WTC11 (cell line): ENCODE measurements around the gene MYOF. TPM values are rescaled to one million over a fixed set of nuclear protein-coding genes. Genes with fewer than 3 reads are reported as not detected.

ENCODE experiments used
- ATAC-seq: fragments of 200-7000 bp; cut with Tn5 transposase; 2 replicates; pipeline ENCODE4 v1.10.0; 2021; ENCODE audit warnings: mild to moderate bottlenecking, moderate library complexity
- CTCF ChIA-PET: fragments of 300-600 bp; sonication (Branson Sonifier 250); formaldehyde crosslinking; loops from one replicate; lab custom pipeline; 2021; ENCODE audit warnings: antibody characterized with exemption; lab: Charles Lee
- POLR2A ChIA-PET: fragments of 350-600 bp; sonication (Branson Sonifier 250); formaldehyde crosslinking; loops from one replicate; lab custom pipeline; 2021; ENCODE audit warnings: antibody characterized with exemption; lab: Charles Lee
- DNase-seq: peaks from one replicate; pipeline ENCODE4 v3.0.0; 2021; ENCODE audit warnings: low spot score
- H3K27ac Mint-ChIP-seq: 2 replicates; pipeline ENCODE4 v1.8.0; 2021; ENCODE audit warnings: mixed read lengths
- H3K27me3 Mint-ChIP-seq: 2 replicates; pipeline ENCODE4 v1.8.0; 2021; ENCODE audit warnings: low read depth, mild to moderate bottlenecking, moderate library complexity, mixed read lengths
- H3K36me3 Mint-ChIP-seq: 2 replicates; pipeline ENCODE4 v1.8.0; 2021; ENCODE audit warnings: mixed read lengths
- H3K4me1 Mint-ChIP-seq: 2 replicates; pipeline ENCODE4 v1.8.0; 2022; ENCODE audit warnings: mixed read lengths
- H3K4me3 Mint-ChIP-seq: 2 replicates; pipeline ENCODE4 v1.8.0; 2021; ENCODE audit warnings: mild to moderate bottlenecking, moderate library complexity, mixed read lengths
- H3K9me3 Mint-ChIP-seq: 2 replicates; pipeline ENCODE4 v1.8.0; 2021; ENCODE audit warnings: mixed read lengths
- EMX1 ChIP-seq: fragments of 250-450 bp; sonication (Bioruptor Pico); IDR thresholded peaks from 2 replicates; pipeline ENCODE4 v1.8.0; 2021; ENCODE audit warnings: mild to moderate bottlenecking
- ESRRA ChIP-seq: sonication (generic); formaldehyde crosslinking; IDR thresholded peaks from 2 replicates; pipeline ENCODE4 v1.8.1; 2022; ENCODE audit warnings: mild to moderate bottlenecking, missing genetic modification reagents, borderline replicate concordance
- HMGA2 ChIP-seq: fragments of 250-450 bp; sonication (Bioruptor Pico); IDR thresholded peaks from 2 replicates; pipeline ENCODE4 v1.4.0; 2021; ENCODE audit warnings: mild to moderate bottlenecking, moderate library complexity
- MAX ChIP-seq: sonication (generic); formaldehyde crosslinking; IDR thresholded peaks from 2 replicates; pipeline ENCODE4 v1.8.0; 2022; ENCODE audit warnings: mild to moderate bottlenecking, missing genetic modification reagents
- SOX15 ChIP-seq: fragments of 250-450 bp; sonication (Bioruptor Pico); IDR thresholded peaks from 2 replicates; pipeline ENCODE4 v1.9.0; 2021; ENCODE audit warnings: mild to moderate bottlenecking
- SP1 ChIP-seq: sonication (generic); formaldehyde crosslinking; conservative IDR thresholded peaks from 2 replicates; pipeline ENCODE4 v1.8.1; 2022; ENCODE audit warnings: missing genetic modification reagents
- TEAD4 ChIP-seq: sonication (generic); formaldehyde crosslinking; IDR thresholded peaks from 2 replicates; pipeline ENCODE4 v1.8.0; 2022; ENCODE audit warnings: mild to moderate bottlenecking, missing genetic modification reagents
- ZNF138 ChIP-seq: sonication (generic); formaldehyde crosslinking; conservative IDR thresholded peaks from 2 replicates; pipeline ENCODE4 v1.8.1; 2022; ENCODE audit warnings: mild to moderate bottlenecking, moderate library complexity, missing genetic modification reagents
- total RNA-seq: library from RNA; stranded (reverse); gene quantifications from 3 replicates; pipeline ENCODE4 v1.2.3, GENCODE V29; 2021
- TF ChIP-seq, protein P1 (sequence below): sonication (generic); formaldehyde crosslinking; IDR thresholded peaks from 2 replicates; pipeline ENCODE4 v1.8.0; 2022; ENCODE audit warnings: mild to moderate bottlenecking, missing genetic modification reagents
- TF ChIP-seq, protein P2 (sequence below): fragments of 200-600 bp; IDR thresholded peaks from 2 replicates; pipeline ENCODE4 v1.8.0; 2022; ENCODE audit warnings: antibody characterized with exemption
- TF ChIP-seq, protein P3 (sequence below): sonication (generic); formaldehyde crosslinking; conservative IDR thresholded peaks from 2 replicates; pipeline ENCODE4 v1.8.1; 2022; ENCODE audit warnings: mild to moderate bottlenecking, missing genetic modification reagents

MYOF gene
- total RNA-seq, 1 experiment from 2014 or later, result 1.8 TPM

DNA sequence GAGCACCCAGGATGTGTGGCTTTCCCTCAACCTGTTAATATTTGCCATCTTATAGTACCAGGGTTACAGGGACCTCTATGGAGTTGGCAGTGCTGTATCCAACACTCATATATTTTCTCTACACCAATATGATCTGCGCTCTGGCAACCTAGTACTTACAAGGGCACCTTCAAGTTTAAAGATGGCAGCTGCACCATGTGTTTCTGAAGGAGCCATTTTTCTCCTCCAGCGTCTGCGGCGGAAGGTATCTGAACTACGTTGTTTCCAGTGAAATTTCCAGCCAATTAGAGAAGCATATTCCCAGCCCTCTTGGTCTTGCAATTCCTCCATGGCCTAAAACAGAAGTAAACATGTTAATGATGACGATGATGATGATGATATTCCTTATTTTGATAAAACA lies 125.6 kb downstream of the MYOF start:
- no peak for DNase-seq
- H3K36me3 Mint-ChIP-seq, result no peaks in the 10 kb centered on the region
- POLR2A ChIA-PET, result no interaction called here
- peaks cover 18% of the 10 kb centered on the region for H3K4me1 Mint-ChIP-seq
- H3K27me3 Mint-ChIP-seq, result peaks cover 3% of the 10 kb centered on the region; the same call in 1 of the 2 replicates
- no peak overlapping the region for H3K27ac Mint-ChIP-seq
- H3K9me3 Mint-ChIP-seq, result peaks cover 4% of the 10 kb centered on the region; the same call in 1 of the 2 replicates
- H3K4me3 Mint-ChIP-seq, result no peak overlapping the region
- ATAC-seq, result no peak
- CTCF ChIA-PET, result interaction anchor here (1.7 to 1.9 kb wide), 3 partner anchors 126 to 277 kb away, joined by 5 to 19 read pairs (median 15); partner anchors contain the start of gene MYOF
- TF ChIP-seq HMGA2 (CRISPR knock-in tag), result no peak
- TF ChIP-seq TEAD4 (CRISPR knock-in tag), result no peak
- no peak for TF ChIP-seq ZNF138 (CRISPR knock-in tag)
- TF ChIP-seq, protein P1, sequence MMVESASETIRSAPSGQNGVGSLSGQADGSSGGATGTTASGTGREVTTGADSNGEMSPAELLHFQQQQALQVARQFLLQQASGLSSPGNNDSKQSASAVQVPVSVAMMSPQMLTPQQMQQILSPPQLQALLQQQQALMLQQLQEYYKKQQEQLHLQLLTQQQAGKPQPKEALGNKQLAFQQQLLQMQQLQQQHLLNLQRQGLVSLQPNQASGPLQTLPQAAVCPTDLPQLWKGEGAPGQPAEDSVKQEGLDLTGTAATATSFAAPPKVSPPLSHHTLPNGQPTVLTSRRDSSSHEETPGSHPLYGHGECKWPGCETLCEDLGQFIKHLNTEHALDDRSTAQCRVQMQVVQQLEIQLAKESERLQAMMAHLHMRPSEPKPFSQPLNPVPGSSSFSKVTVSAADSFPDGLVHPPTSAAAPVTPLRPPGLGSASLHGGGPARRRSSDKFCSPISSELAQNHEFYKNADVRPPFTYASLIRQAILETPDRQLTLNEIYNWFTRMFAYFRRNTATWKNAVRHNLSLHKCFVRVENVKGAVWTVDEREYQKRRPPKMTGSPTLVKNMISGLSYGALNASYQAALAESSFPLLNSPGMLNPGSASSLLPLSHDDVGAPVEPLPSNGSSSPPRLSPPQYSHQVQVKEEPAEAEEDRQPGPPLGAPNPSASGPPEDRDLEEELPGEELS (CRISPR knock-in tag), result no peak

DNA sequence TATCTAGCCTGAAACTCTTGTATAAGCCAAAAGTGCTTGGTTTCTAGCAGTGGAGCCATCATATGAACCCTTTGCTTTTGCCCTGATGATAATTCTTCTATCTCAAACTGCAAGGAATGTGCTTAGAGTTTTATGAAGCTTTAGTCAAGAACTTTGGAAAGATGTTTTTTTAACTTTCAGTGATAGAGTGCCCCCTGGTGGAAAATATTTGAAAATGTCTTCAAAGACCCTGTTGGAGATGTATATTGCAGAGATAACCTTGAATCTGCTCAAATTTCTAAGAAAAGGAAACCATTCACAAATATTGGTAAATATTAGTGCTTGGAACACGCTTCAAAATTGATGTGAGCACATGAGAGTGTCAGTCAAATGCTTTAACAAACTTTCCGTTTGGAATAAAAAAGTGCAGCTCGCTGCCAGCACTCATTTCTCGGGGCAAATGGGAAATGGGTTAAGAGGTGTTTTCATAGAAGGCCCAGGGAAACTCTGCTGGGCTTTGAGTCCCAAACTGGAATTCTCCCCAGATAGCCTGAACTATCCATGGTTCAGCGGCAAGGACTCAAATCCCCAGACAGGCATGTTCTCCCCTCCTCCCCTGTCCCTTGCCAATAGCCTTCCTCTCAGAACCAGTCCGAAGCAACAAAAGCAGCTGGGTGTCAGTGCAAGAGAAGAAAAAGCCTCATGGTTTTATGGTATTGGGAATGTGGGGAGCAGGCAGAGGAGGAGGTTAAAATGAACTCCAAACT lies 129.3 kb downstream of the MYOF start:
- TF ChIP-seq, protein P2, sequence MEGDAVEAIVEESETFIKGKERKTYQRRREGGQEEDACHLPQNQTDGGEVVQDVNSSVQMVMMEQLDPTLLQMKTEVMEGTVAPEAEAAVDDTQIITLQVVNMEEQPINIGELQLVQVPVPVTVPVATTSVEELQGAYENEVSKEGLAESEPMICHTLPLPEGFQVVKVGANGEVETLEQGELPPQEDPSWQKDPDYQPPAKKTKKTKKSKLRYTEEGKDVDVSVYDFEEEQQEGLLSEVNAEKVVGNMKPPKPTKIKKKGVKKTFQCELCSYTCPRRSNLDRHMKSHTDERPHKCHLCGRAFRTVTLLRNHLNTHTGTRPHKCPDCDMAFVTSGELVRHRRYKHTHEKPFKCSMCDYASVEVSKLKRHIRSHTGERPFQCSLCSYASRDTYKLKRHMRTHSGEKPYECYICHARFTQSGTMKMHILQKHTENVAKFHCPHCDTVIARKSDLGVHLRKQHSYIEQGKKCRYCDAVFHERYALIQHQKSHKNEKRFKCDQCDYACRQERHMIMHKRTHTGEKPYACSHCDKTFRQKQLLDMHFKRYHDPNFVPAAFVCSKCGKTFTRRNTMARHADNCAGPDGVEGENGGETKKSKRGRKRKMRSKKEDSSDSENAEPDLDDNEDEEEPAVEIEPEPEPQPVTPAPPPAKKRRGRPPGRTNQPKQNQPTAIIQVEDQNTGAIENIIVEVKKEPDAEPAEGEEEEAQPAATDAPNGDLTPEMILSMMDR, result peak; percentile 54
- no peak for TF ChIP-seq SP1
- H3K27ac Mint-ChIP-seq, result no peak overlapping the region
- POLR2A ChIA-PET, result no interaction called here
- H3K4me1 Mint-ChIP-seq, result peaks cover 15% of the 10 kb centered on the region
- DNase-seq (no peak), ATAC-seq (peak; percentile 70)
- H3K9me3 Mint-ChIP-seq, result no peaks in the 10 kb centered on the region
- CTCF ChIA-PET, result interaction anchor here (0.5 to 3.0 kb wide), 36 partner anchors 13 to 1015 kb away, joined by 3 to 47 read pairs (median 4); partner anchors contain the start of genes CYP26A1, CYP26C1 and MYOF
- no peaks in the 10 kb centered on the region for H3K36me3 Mint-ChIP-seq
- no peak overlapping the region for H3K4me3 Mint-ChIP-seq
- no peaks in the 10 kb centered on the region; the same call in 1 of the 2 replicates for H3K27me3 Mint-ChIP-seq

- POLR2A ChIA-PET, result no interaction called here
- Mint-ChIP-seq H3K27ac (peak overlapping the region; percentile 45; the same call in 1 of the 2 replicates), H3K9me3 (no peaks in the 10 kb centered on the region), H3K4me1 (peaks cover 11% of the 10 kb centered on the region), H3K36me3 (no peaks in the 10 kb centered on the region), H3K27me3 (peaks cover 15% of the 10 kb centered on the region), H3K4me3 (no peak overlapping the region)
- peak; percentile 71 for ATAC-seq
- DNase-seq, result no peak
- TF ChIP-seq HMGA2 (CRISPR knock-in tag) (no peak), MAX (CRISPR knock-in tag) (peak; percentile 48; the same call in 1 of the 2 replicates), EMX1 (CRISPR knock-in tag) (no peak), ESRRA (CRISPR knock-in tag) (no peak)
- CTCF ChIA-PET, result interaction anchor here (1.0 kb wide), 1 partner anchor 11 kb away, joined by 3 read pairs; no protein-coding TSS in a partner anchor
Observed at GRCh38 chr10:93346694-93347093, 135.4 kb downstream of the MYOF start.

GRCh38 chr10:93346108-93346507 lies 136.0 kb downstream of the MYOF start:
- Mint-ChIP-seq H3K27me3 (peaks cover 15% of the 10 kb centered on the region), H3K27ac (no peak overlapping the region), H3K9me3 (no peaks in the 10 kb centered on the region), H3K4me1 (peaks cover 11% of the 10 kb centered on the region), H3K4me3 (no peak overlapping the region)
- ChIA-PET POLR2A (no interaction called here), CTCF (no interaction called here)
- no peak for TF ChIP-seq SOX15 (CRISPR knock-in tag)
- TF ChIP-seq, protein P3, sequence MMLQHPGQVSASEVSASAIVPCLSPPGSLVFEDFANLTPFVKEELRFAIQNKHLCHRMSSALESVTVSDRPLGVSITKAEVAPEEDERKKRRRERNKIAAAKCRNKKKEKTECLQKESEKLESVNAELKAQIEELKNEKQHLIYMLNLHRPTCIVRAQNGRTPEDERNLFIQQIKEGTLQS (CRISPR knock-in tag), result no peak
- TF ChIP-seq, all 79 proteins: peak for 0
- DNase-seq (no peak), ATAC-seq (no peak)
- H3K36me3 Mint-ChIP-seq, result no peaks in the 10 kb centered on the region
